ENCODE results near the gene DNMT3B. TPM values are rescaled to one million over a fixed set of nuclear protein-coding genes. Genes with fewer than 3 reads are reported as not detected.
A peak's percentile ranks its signal among the peaks of the same experiment; 100 is the strongest.

Gene DNMT3B
- total RNA-seq, 1 experiment from 2014 or later, result 3.5 TPM

DNA sequence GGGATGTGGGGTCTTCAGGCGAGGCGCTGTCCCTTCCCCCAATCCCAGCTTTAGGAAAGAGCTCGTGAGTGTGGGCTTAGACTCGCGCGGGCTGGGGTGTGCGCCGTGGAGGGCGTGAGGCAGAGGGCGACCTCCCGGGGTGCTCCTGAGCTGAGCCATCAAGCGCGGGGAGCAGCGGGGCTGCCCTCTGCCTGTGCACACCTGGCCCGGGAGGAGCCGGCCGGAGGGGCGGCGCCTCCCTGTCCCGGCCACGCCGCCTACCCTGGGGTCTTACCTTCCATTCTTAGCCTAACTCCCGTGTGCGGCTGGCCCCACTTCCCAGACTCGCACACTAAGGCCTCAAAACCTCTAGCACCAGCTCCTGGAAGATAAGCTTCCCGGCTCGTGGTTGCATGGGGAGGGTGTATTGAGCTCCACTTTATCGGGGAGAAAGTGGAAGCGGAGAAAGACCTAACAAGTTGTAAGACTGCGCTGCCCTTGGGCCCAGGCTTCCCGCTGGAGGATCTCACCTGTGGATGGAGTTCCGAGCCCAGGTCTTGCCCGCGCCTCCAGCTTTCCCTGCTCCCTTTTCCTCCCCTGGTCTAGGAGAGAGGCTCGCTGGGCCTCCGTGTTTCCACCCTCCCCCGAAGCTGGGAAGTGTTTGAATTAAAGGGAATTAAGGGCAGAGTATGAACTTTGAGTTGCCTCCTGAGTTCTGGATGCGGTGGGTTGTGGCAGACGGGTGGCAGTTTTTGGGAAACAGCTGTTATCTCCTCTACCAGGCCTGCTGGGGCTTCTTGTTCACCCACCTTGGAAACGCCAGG, 1.2 kb downstream of the DNMT3B start:
- intact Hi-C loops (cut with micrococcal nuclease; ENCODE audit: unreplicated experiment), result no loop called here
- no peaks in the 10 kb centered on the region for H3K9me3 ChIP-seq (ENCODE audit: control insufficient read depth, insufficient read depth, low read depth, low read length)
- peak overlapping the region; percentile 71 to 83 for H3K4me3 ChIP-seq (ENCODE audit: low read depth in 2 of 2, low read length in 2 of 2)
- peaks cover 6% of the 10 kb centered on the region; the same call in 1 of the 2 replicates for H3K4me1 ChIP-seq (ENCODE audit: control insufficient read depth, insufficient read depth, low read length)
- H3K27ac ChIP-seq (ENCODE audit: low read length), result peak overlapping the region; percentile 53
- BruUV-seq (replicated peaks), result no TSS peak
- DNase-seq (ENCODE audit: low read depth, low spot score) (no peak), ATAC-seq (no peak)
- no peaks in the 10 kb centered on the region for H3K27me3 ChIP-seq (ENCODE audit: control insufficient read depth, insufficient read depth, low read length)
- in situ Hi-C loops (cut with HindIII; ENCODE audit: low pct_unique_long_range_greater_than_20kb, low sequenced_read_pairs), result no loop called here
- CTCF ChIA-PET, result interaction anchor here (1.0 to 2.3 kb wide), 2 partner anchors 15 to 20 kb away, joined by 7 to 12 read pairs; no protein-coding TSS in a partner anchor
- POLR2A ChIA-PET, result interaction anchor here (0.5 to 0.6 kb wide), 2 partner anchors 10 to 265 kb away, joined by 5 to 6 read pairs; no protein-coding TSS in a partner anchor
- TF ChIP-seq SIN3A (IDR thresholded peaks at IDR 0.05; ENCODE audit: borderline replicate concordance, insufficient read depth, low read depth, low read length), result no peak
- TF ChIP-seq TCF7L2 (IDR thresholded peaks at IDR 0.05; ENCODE audit: low read depth, low read length), result no peak
- no peak for TF ChIP-seq POLR2AphosphoS5 (IDR thresholded peaks at IDR 0.05; ENCODE audit: low read depth, low read length)
- no peak for TF ChIP-seq REST (IDR thresholded peaks at IDR 0.05; ENCODE audit: insufficient read depth in 1 of 2, low read depth in 2 of 2, low read length in 1 of 2)
- TF ChIP-seq CTCF (IDR thresholded peaks at IDR 0.05), result no peak
- peaks cover 2% of the 10 kb centered on the region; the same call in 1 of the 2 replicates for H3K36me3 ChIP-seq (ENCODE audit: control insufficient read depth, insufficient read depth, low read length)

- ATAC-seq (no peak), DNase-seq (ENCODE audit: low read depth, low spot score) (no peak)
- intact Hi-C loops (cut with micrococcal nuclease; ENCODE audit: unreplicated experiment), result no loop called here
- ChIA-PET CTCF (interaction anchor here (2.3 kb wide), 1 partner anchor 14 kb away, joined by 12 read pairs; no protein-coding TSS in a partner anchor), POLR2A (interaction anchor here (0.5 to 0.6 kb wide), 2 partner anchors 9 to 266 kb away, joined by 5 to 6 read pairs; no protein-coding TSS in a partner anchor)
- Histone ChIP-seq H3K4me3 (ENCODE audit: low read depth in 2 of 2, low read length in 2 of 2) (peak overlapping the region in 1 of 2 experiments; percentile 5; a peak in 1 of 4 replicates), H3K4me1 (ENCODE audit: control insufficient read depth, insufficient read depth, low read length) (peaks cover 6% of the 10 kb centered on the region; the same call in 1 of the 2 replicates), H3K27me3 (ENCODE audit: control insufficient read depth, insufficient read depth, low read length) (no peaks in the 10 kb centered on the region), H3K36me3 (ENCODE audit: control insufficient read depth, insufficient read depth, low read length) (peaks cover 2% of the 10 kb centered on the region; the same call in 1 of the 2 replicates), H3K9me3 (ENCODE audit: control insufficient read depth, insufficient read depth, low read depth, low read length) (no peaks in the 10 kb centered on the region), H3K27ac (ENCODE audit: low read length) (peak overlapping the region; percentile 30; the same call in 1 of the 2 replicates)
- TSS peak; percentile 82 for BruUV-seq (replicated peaks)
- TF ChIP-seq TCF7L2 (IDR thresholded peaks at IDR 0.05; ENCODE audit: low read depth, low read length) (no peak), SIN3A (IDR thresholded peaks at IDR 0.05; ENCODE audit: borderline replicate concordance, insufficient read depth, low read depth, low read length) (no peak), REST (IDR thresholded peaks at IDR 0.05; ENCODE audit: insufficient read depth in 1 of 2, low read depth in 2 of 2, low read length in 1 of 2) (no peak), CTCF (IDR thresholded peaks at IDR 0.05) (no peak), POLR2AphosphoS5 (IDR thresholded peaks at IDR 0.05; ENCODE audit: low read depth, low read length) (no peak)
- in situ Hi-C loops (cut with HindIII; ENCODE audit: low pct_unique_long_range_greater_than_20kb, low sequenced_read_pairs), result no loop called here
Observed at GRCh38 chr20:32764005-32764960, 2.1 kb downstream of the DNMT3B start.
